ENCODE data around the gene CREB1. TPM values are rescaled to one million over a fixed set of nuclear protein-coding genes. Genes with fewer than 3 reads are reported as not detected.

Gene CREB1
- total RNA-seq, 1 experiment from 2014 or later, result 32.2 TPM

DNA sequence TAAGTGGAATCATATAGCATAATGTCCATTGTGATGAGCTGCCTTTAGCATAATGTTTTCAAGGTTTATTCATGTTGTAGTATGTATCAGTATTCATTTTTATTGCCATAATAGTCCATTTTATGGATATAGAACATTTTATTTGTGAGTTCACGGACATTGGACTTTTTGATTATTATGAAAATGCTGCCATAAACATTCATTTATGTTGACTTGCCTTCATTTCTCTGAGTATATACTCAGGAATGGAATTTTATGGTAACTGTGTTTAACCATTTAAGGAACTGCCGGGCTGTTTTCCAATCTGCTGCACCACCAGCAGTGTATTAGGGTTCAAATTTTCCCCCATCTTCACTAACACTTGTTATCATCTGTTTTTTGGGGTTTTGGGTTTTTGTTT is 12.2 kb downstream of the CREB1 start:
- no peak for DNase-seq (ENCODE audit: low read depth)

DNA sequence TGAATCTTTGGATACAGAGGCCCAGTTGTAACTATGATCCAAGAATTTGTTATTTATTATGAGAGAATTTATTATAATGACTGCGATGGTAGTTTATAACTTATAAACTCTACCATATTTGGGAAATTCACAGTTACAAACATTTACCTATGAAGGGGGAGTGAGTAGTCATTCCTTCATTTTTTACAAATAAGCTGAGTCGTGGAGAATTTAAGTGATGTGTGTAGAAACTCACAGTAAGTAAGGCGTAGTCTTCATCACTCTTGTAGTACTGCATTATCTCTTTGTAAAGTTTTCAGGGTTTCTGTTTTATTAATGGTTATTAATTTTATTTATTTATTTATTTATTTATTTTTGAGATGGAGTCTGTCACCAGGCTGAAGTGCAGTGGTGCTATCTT is 13.5 kb downstream of the CREB1 start:
- no peak for DNase-seq (ENCODE audit: low read depth)

DNA sequence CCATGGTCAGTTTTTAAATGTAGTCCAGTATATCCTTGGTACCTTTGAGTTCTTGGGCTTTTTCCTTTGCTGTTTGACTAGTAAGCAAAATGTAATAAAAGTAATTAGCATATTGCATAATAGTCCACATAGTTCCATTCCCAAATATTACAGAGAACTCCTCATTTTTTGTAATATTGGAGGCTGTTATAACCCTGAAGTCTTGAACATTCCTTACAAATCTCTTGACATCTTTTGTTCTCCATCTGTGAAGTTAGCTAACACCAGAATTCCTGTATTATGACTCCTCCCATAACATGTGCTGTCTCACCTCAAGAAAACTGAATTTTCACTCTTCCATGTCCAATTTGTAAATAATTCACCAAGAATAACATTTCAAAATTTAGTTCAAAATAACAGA is 17.1 kb downstream of the CREB1 start:
- DNase-seq (ENCODE audit: low read depth), result no peak

DNA sequence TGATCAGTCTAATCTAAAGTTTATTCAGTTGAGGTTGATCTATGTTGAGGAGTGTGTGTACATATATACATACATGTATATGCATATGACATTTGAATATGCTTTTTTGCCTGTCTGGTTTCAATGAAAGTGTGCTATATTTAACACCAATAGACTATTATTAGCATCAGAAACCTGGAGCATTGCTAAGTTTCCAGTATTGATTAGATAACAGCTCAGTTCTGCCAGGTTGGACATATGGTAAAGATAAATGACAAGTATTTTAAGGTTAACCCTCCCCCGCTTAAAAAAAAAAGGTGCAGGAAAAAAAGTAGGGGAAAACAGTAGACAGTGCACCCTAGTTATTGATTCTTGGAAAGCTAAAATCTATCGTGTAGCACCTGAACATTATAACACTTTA is 19.4 kb downstream of the CREB1 start:
- no peak for DNase-seq (ENCODE audit: low read depth)

DNA sequence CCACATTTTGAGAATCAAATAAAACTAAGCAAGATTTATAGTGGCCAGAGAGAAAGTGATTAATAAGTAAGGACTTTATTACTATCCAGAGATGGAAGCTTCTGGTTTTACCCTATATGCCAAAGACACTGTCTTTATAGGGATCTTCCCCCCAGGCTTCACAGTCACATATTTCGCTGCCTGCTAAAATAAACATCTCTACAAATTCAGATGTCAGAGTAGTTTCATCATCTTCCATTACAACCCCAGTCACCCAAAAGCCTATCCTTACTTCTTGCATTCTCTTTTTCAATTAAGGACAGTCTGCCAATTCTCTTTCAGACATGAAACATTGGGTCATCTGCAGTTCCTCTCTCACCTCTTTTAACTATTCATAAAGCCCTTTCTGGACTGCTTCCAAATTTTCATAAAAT is 28.3 kb downstream of the CREB1 start:
- peak; percentile 2 for DNase-seq (ENCODE audit: low read depth)

DNA sequence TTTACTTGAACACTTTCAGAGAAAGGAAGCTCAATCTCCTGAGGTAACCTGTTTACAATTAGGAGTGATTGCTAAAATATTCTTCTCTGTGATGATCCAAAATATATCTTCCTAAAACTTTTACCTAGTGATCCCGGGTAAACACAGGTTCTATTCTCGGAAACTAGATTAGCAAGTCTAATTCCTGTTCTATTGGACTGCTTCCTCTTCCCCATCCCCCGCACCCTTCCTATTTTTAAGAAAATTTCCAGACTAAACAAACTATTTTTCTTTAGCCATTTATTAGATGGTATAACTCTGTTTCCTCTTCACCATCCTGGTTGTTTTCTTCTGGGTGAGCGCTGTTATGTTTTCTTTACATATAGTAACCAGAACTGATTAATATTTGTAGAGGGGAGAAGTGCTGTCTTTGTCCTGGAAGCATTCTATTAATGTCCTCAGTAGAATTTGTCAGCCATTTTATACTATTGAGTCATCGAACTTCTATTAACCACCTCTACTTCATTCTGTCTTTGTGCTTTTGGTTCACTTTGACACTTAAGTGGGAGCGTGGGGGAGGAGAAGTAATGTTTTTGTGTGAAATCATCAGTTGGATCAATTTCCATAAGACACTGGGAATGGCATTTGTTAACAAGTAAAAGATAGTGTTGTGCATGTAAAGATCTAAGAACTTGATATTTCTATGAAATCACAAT is 31.8 kb downstream of the CREB1 start:
- no peak for DNase-seq (ENCODE audit: low read depth)

DNA sequence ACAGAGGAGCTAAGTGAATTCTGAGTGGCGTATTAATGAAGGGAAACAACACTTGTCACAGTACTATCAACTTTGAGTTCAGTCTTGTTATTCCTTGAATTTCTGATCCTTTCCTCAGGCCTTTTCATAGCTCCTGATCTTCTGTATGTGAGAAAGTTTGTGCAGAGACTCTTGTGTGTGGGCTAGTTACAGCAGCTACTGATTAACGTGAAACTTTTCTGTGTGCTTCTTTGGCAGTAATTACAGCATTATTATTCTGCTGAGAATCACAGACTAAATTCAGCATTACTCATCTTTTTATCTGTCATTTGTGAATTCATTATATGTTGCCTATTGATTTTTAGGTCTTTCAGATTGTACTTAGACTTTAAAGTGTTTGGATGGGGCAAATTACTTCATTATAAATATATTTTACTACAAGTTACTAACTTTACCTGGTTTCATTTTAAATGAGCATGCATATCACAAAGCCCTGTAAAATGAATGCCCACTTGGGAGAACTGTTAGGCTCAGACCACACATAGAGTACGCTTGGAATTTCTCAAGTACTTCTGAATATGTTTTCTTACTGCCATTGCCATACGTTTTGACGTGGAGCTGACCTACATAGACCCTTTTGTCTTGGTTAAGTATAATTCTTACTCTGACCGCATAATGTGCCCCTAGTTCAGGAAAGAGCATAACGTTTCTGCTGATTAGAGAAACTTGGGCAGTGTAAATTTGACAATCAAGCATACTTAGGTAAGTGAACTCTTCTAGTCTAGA is 36.2 kb downstream of the CREB1 start:
- no peak for DNase-seq (ENCODE audit: low read depth)

DNA sequence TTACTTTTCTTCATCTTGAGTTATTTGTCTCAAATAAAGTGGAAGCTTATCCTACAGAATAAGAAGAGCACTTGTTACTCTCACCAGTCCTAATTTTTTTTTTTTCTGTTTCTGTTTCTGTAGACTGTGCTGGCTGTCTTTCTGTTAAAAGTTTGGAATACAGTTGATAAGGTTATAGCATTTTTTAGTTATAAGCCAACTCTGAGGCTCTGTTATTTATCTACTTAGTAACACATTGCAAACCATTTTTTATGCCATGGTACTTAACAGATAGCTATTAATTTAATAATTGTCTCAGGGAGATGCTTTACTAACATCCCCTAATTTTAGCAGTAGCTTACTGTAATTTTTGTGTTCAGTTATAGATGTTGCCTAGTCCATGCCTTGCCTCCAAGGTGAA is 37.9 kb downstream of the CREB1 start:
- no peak for DNase-seq (ENCODE audit: low read depth)

DNA sequence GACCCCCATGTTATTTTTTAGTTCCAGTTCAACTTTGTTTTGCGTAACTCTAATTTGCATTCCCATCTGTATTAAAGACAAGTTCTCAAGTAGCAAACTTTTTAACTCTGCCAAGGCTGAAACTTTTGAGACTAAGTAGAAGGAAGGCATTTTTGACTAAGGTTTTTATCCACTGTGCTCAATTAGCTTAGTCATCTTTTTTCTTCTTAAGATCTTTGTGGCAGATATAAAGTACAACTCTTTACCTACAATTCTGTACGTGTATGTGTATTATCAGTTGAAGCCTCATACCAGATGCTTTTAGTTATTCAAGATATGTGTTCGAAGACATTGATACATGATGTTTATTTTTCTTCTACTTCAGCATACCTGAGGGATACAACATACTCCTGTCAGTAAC is 41.6 kb downstream of the CREB1 start:
- no peak for DNase-seq (ENCODE audit: low read depth)

DNA sequence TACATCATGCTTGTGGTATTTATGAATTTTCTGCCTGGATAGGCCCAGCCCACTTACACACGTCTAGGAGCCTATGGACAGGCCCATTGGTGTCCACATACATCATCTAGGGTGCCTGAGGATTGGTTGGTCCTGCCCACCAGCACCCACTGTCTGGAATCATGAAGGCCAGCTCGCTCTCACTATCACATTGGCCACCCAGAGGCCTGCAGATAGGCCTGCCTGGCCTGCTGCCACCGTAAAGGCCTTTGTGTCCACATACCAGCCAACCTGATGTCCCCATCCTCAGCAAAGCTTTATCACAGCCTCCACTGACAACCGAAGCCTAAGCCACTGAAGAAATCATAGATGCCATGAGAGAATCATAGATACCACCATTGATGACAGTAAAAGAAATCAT is 55.2 kb downstream of the CREB1 start:
- DNase-seq (ENCODE audit: low read depth), result no peak

DNA sequence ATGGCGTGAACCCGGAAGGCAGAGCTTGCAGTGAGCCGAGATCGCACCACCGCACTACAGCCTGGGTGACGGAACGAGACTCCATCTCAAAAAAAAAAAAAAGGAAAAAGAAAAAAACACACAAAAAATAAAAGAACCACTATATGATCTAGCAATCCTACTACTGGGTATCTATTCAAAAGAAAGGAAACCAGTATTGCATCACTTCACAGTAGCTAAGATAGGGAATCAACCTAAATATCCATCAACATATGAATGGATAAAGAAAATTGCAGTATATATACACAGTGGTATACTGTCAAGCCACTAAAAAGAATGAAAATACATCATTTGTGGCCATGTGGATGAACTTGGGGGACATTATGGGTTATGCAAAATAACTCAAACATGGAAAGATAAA is 57.5 kb downstream of the CREB1 start:
- no peak for DNase-seq (ENCODE audit: low read depth)

DNA sequence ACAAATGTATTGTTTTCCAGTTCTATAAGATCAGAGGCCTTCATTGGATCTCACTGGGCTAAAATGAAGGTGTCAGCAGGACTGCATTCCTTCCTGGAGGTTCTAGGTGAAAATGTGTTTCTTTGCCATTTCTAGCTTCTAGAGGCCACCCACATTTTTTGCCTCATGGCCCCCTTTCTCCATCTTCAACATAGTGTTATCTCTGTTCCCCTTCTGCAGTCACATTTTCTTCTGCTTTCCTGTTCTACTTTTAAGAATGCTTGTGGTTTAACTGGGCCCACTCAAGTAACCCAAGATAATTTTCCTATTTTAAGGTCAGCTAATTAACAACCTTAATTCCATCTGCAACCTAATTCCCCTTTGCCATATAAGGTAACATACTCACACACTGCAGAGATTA is 59.4 kb downstream of the CREB1 start:
- DNase-seq (ENCODE audit: low read depth), result no peak

DNA sequence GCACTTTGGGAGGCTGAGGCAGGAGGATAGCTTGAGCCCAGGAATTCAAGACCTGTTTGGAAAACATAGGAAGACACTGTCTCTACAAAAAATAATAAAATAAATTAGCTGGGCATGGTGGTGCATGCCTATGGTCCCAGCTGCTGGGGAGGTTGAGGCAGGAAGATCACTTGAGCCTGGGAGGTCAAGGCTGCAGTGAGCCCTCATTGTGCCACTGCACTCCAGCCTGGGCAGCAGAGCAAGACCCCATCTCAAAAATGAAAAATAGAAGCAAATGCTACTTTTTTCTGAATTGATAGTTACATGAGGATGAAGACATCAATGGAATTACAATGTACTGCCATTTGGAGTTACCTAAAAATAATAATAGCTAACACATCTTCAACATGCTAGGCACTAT is 63.5 kb downstream of the CREB1 start:
- DNase-seq (ENCODE audit: low read depth), result no peak

DNA sequence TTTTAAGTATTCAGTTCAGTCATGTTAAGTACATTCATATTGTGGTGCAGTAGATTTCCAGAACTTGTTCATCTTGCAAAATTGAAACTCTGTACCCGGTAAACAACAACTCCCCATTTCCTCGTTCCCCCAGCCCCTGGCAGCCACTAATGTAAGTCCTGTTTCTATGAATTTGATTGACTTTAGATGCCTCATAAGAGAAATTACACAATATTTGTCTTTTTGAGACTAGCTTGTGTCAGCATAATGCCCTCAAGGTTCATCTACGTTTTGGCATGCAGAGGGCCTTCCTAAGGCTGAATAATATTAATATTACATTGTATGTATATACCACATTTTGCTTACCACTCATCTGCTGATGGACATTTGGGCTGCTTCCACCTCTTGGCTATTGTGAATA is 64.5 kb downstream of the CREB1 start:
- DNase-seq (ENCODE audit: low read depth), result no peak

DNA sequence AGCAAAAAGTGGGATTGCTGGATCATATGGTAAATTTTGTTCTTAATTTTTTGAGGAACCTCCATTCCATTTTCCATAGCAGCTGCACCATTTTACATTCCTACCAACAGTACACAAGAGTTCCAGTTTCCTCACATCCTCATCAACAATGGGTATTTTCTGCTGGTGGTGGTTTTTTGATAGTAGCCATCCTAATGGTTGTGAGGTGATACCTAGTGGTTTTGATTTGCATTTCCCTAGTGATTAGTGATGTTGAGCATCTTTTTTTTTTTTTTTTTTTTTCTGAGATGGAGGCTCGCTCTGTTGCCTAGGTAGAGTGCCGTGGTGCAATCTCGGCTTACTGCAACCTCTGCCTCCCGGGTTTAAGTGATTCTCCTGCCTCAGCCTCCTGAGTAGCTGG is 65.0 kb downstream of the CREB1 start:
- no peak for DNase-seq (ENCODE audit: low read depth)

DNA sequence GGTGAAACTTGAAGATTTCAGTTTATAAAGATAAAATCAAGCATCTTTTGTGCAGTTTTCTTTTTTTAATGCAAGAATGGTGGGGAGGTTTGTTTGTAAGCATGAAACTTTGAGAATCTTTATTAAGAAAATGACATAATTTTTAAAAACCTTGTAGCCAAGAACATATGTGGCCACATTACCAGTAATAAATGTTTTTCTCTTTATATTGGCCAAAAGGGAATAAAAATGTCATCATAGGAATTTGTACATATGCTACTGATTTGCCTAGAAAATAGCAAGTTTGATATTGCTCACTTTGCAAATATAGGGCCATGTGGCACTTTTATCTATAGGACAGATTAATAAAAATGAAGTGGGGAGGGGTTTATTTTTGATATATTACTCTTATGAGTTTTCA is 69.9 kb downstream of the CREB1 start:
- DNase-seq (ENCODE audit: low read depth), result no peak

DNA sequence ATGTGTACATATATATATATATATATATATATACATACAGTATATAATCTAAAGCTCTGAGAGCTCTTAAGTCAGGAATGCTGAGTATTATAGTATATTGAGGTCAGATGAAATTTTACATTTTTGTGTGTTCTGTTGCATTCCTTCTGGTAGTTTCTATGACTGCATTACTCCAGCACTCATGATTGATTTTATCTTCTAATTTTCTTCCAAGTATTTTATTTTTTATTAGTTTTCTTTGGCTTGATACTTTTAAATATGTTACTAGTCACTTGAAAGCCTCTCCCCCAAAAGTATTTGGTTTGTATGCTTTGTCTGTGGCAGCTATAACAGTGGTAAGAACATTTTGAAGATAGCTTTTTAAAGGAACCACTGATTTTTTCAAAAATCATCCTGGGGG is 70.5 kb downstream of the CREB1 start:
- no peak for DNase-seq (ENCODE audit: low read depth)

DNA sequence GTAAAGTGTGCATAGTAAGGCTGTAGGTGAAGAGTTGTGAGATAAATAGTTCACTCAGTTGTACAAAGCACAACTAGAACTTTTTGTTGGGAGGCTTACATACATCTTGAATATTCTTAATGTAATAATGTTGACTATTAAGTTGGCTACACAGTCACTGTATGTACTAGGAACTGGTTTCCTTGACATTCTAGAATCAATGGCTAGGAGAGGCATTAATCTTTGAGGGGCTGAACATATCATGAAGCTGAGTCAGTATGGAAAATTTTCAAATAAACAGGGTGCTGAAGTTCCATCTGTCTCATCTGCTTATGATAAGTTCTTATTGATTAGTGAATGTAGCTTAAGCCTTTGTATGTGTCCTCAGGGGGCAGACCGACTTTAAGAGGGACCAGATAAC is 72.0 kb downstream of the CREB1 start:
- DNase-seq (ENCODE audit: low read depth), result no peak

DNA sequence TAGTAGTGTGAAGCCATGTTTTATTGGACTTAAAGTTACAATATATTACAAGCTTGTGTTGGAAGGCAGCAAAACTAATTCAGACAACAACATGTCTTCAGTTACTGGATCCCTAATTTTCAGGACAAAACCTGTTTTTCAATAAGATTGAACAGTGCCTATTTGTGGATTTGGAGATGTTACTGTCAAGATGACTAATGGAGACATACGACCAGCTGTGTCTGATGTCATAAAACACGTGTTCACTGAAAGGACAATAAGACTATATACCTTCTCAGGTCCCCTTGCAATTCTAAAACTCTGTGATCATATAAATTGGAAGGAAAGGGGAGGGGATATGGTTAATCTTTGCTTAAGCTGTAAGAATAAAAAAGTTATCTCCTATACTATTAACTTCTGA is 73.7 kb downstream of the CREB1 start:
- DNase-seq (ENCODE audit: low read depth), result no peak

DNA sequence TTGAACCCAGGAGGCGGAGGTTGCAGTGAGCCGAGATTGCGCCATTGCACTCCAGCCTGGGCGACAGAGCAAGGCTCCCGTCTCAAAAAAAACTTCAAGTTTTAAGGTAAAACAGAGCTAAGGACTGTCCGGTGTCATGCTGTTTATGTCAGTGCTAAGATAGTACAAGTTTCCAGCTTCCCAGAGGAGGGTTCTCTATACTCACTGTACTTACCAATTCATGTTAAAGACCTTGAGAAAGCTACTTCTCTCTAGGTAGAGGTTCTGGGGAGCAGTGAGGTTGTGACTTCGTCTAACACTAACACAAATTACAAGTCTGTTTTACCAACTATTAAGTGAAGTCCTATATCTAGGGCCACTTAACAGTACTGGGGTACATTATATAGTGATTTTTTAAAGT is 76.6 kb downstream of the CREB1 start:
- no peak for DNase-seq (ENCODE audit: low read depth)

DNA sequence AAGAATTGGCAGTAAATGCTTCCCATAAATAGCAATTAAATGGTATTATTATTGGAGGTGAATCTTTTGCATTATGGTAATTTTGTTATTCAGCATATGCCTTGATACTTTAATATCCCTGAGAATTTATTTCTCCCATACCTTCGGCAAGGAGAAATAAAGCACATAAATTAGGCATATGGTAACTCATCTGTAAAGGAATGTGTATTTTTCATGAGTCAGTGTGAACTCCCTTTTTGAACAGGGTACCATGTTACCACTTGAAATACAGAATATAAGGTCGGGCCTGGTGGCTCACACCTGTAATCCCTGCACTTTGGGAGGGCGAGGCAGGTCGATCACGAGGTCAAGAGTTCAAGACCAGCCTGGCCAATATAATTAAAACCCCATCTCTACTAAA is 77.1 kb downstream of the CREB1 start:
- DNase-seq (ENCODE audit: low read depth), result no peak

DNA sequence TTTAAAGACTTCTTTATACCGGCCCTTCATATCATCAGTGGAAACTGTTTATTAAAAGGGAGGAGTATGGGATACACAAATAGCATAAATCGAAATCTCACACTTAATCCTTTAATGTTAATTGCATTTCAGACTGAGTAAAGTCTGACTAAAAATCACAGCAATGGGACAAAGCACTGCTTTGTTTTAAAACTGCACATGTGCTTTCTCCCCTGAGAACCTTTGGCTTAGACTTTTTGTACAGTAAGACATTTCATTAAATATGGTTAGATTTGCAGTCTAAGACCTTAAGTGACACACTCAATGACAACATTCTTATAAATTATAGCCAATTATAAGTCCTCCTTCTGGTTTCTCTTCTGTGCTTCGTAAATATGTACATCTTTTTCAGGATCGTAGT is 83.0 kb downstream of the CREB1 start:
- no peak for DNase-seq (ENCODE audit: low read depth)

DNA sequence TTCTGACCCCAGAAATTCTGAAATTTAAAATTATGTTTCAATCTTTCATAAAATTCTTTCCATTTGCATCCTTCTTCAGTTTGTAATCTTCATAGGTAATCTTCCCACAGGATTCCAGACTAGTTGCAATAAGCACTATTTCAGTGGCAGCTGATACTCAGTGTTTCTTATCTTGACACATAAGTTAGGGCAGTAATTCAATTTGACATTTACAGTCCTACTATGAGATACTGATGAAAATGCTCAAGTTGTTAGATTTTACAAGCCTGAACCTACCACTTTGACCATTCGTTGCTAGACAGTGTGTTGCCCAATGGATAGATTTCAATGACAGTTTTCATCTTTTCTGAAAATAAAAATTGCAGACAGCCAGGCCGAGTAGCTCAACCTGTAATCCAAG is 85.1 kb downstream of the CREB1 start:
- DNase-seq (ENCODE audit: low read depth), result no peak

DNA sequence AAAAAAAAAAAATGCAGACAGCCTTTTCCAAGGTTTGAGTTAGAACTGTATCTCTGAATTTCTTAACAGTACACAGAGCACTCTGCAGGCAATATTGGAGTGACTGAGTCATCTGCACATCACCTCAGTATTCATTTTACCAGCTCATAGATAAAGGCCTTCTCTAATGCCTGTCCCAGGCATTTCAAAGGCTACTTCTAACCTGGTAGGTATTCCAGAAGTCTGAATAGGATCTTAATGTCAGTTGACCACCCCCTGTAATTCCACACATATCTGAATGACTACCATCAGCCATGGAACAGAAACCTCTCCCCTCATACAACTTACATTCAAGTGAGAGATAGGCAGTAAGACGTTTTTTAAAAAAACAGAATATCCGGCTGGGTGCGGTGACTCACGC is 86.4 kb downstream of the CREB1 start:
- peak; percentile 23 for DNase-seq (ENCODE audit: low read depth)

Measured in Daoy (cell line).